GM23248 (cell line): Measurements from ENCODE around the gene EPHA3. TPM values are rescaled to one million over a fixed set of nuclear protein-coding genes. Genes with fewer than 3 reads are reported as not detected.

Source experiments
- DNase-seq: peaks from one replicate; pipeline ENCODE4 v3.0.0-alpha.2; 2015
- H2AFZ ChIP-seq: fragments of 200-600 bp; sonication (generic); 2 replicates; pipeline ENCODE4 v1.6.1; 2016; ENCODE audit warnings: antibody characterized with exemption
- H3F3A ChIP-seq: fragments of 200-600 bp; sonication (generic); 2 replicates; pipeline ENCODE4 v1.6.1; 2016; ENCODE audit warnings: mild to moderate bottlenecking, antibody characterized with exemption, mixed run types; ENCODE audit not compliant: insufficient read depth
- H3K27ac ChIP-seq: fragments of 200-600 bp; sonication (generic); 2 replicates; pipeline ENCODE4 v1.5.1; 2016; ENCODE audit warnings: mild to moderate bottlenecking
- H3K27me3 ChIP-seq: fragments of 200-600 bp; sonication (generic); replicated peaks from 2 replicates; pipeline ENCODE4 v1.6.1; 2016; ENCODE audit warnings: mild to moderate bottlenecking; ENCODE audit not compliant: insufficient read depth
- H3K36me3 ChIP-seq: fragments of 200-600 bp; sonication (generic); 2 replicates; pipeline ENCODE4 v1.6.1; 2016; ENCODE audit warnings: low read depth, mild to moderate bottlenecking
- H3K4me1 ChIP-seq: fragments of 200-600 bp; sonication (generic); 2 replicates; pipeline ENCODE4 v1.6.1; 2016; ENCODE audit warnings: mild to moderate bottlenecking; ENCODE audit not compliant: insufficient read depth
- H3K4me2 ChIP-seq: fragments of 200-600 bp; sonication (generic); one replicate; pipeline ENCODE4 v1.6.1; 2016; ENCODE audit warnings: mild to moderate bottlenecking; ENCODE audit not compliant: unreplicated experiment
- H3K4me3 ChIP-seq: fragments of 200-600 bp; sonication (generic); 2 replicates; pipeline ENCODE4 v1.5.1; 2016; ENCODE audit warnings: mild to moderate bottlenecking
- H3K79me2 ChIP-seq: fragments of 200-600 bp; sonication (generic); 2 replicates; pipeline ENCODE4 v1.6.1; 2016; ENCODE audit warnings: mild to moderate bottlenecking; ENCODE audit not compliant: insufficient read depth
- H3K9ac ChIP-seq: fragments of 200-600 bp; sonication (generic); 2 replicates; pipeline ENCODE4 v1.6.1; 2016; ENCODE audit warnings: mild to moderate bottlenecking
- H3K9me2 ChIP-seq: fragments of 200-600 bp; sonication (generic); 2 replicates; pipeline ENCODE4 v1.6.1; 2016; ENCODE audit warnings: mixed run types, mild to moderate bottlenecking, moderate library complexity; ENCODE audit not compliant: insufficient read depth
- H3K9me3 ChIP-seq: fragments of 200-600 bp; sonication (generic); one replicate; pipeline ENCODE4 v1.6.1; 2017; ENCODE audit warnings: low read depth
- H4K20me1 ChIP-seq: fragments of 200-600 bp; sonication (generic); 2 replicates; pipeline ENCODE4 v1.6.0; 2016; ENCODE audit not compliant: insufficient read depth
- EZH2 ChIP-seq: fragments of 200-600 bp; sonication (generic); IDR thresholded peaks from 2 replicates; pipeline ENCODE4 v1.6.1; 2018; ENCODE audit warnings: antibody characterized with exemption, mild to moderate bottlenecking; ENCODE audit not compliant: insufficient read depth, poor library complexity, severe bottlenecking
- EZH2phosphoT487 ChIP-seq: fragments of 200-600 bp; sonication (generic); IDR thresholded peaks from 2 replicates; pipeline ENCODE4 v1.6.1; 2018; ENCODE audit warnings: antibody characterized with exemption, moderate library complexity, mild to moderate bottlenecking, low read depth; ENCODE audit not compliant: insufficient read depth
- WGBS, 2 experiments: methylation state at CpG; one replicate each; pipeline ENCODE4 v1.1.6; 2015 to 2017; ENCODE audit warnings: low lambda C conversion rate in 2 of 2, low coverage in 1 of 2; ENCODE audit errors: missing lambda C conversion rate in 2 of 2; 5-methylcytosine and 5-hydroxymethylcytosine counted together
- in situ Hi-C: fragments of 300-500 bp; cut with MboI; formaldehyde crosslinking; loops from 2 replicates; pipeline ENCODE4 v1.15.0; 2020
- polyA plus RNA-seq: library from polyadenylated mRNA; unstranded; fragments of >200 nt; fragmentation: Nextera tagmentation; extraction: Ambion mirVana; gene quantifications from 2 replicates; pipeline ENCODE4 v1.2.1, GENCODE V29; 2016
- total RNA-seq: library from RNA; depleted of rRNA; stranded (reverse); fragments of >200 nt; shearing (Covaris generic); gene quantifications from 2 replicates; pipeline ENCODE4 v1.2.3, GENCODE V29; 2014

EPHA3 gene
- total and polyA plus RNA-seq, 2 experiments from 2014 or later, result under 0.01 to 0.05 TPM

DNA sequence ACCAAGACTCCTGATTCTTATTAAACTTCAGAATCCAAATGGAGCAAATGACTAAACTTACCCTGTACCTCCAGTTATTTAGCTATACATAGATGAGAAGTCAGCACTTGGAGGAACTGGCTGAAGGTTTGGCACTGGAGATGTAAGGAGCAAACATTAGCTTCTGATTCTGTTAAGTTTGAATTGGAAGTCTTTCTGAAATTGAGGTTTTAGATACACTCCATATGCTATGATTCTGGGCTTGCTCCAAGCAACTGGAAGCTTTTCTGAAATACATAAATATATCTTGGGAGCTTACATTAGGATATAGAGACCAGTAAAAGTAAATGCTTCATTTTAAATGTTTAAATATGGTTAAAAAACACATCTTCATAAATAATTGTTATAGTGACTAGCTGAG lies 333.7 kb downstream of the EPHA3 start:
- Histone ChIP-seq H3K36me3 (no peaks in the 10 kb centered on the region), H2AFZ (no peak overlapping the region), H3K27me3 (no peaks in the 10 kb centered on the region), H4K20me1 (no peaks in the 10 kb centered on the region), H3K4me1 (no peaks in the 10 kb centered on the region), H3F3A (no peaks in the 10 kb centered on the region), H3K4me2 (no peak overlapping the region), H3K27ac (no peak overlapping the region), H3K4me3 (no peak overlapping the region), H3K9me2 (no peaks in the 10 kb centered on the region), H3K9me3 (no peaks in the 10 kb centered on the region), H3K9ac (no peak overlapping the region), H3K79me2 (no peaks in the 10 kb centered on the region)
- no peak for DNase-seq
- TF ChIP-seq EZH2, result no peak
- TF ChIP-seq EZH2phosphoT487, result no peak
- in situ Hi-C loops, result no loop called here

DNA sequence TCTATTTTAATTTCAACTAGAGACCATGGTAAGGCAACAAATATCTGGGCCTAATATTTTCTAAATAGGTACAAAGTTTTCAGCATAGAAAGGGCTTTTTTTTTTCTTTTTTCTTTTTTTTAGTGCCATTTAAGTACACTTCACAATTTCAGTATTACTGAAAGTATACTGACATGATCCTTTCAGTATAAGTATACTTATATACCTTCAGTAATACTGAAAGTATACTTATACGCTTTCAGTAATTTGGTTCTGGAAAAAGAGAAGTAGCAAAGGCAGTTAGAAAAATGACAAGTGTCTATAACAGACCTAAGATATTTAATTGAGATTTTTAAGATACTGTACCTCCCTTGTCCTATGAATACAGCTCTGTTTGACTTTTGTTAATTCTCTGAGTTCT lies 339.2 kb downstream of the EPHA3 start:
- H3K4me2 ChIP-seq, result no peak overlapping the region
- in situ Hi-C loops, result no loop called here
- H4K20me1 ChIP-seq, result no peaks in the 10 kb centered on the region
- WGBS, 2 experiments, result 76 to 85% methylated on average over 1 of the region's 1 CpG
- no peaks in the 10 kb centered on the region for H3K4me1 ChIP-seq
- H3K9me3 ChIP-seq, result no peaks in the 10 kb centered on the region
- no peaks in the 10 kb centered on the region for H3K79me2 ChIP-seq
- H3K9ac ChIP-seq, result no peak overlapping the region
- no peak overlapping the region for H3K4me3 ChIP-seq
- no peak for DNase-seq
- no peak overlapping the region for H3K27ac ChIP-seq
- H3K9me2 ChIP-seq, result no peaks in the 10 kb centered on the region
- H2AFZ ChIP-seq, result no peak overlapping the region
- TF ChIP-seq EZH2, result no peak
- no peak for TF ChIP-seq EZH2phosphoT487
- H3K36me3 ChIP-seq, result no peaks in the 10 kb centered on the region
- no peaks in the 10 kb centered on the region for H3F3A ChIP-seq
- no peaks in the 10 kb centered on the region for H3K27me3 ChIP-seq

DNA sequence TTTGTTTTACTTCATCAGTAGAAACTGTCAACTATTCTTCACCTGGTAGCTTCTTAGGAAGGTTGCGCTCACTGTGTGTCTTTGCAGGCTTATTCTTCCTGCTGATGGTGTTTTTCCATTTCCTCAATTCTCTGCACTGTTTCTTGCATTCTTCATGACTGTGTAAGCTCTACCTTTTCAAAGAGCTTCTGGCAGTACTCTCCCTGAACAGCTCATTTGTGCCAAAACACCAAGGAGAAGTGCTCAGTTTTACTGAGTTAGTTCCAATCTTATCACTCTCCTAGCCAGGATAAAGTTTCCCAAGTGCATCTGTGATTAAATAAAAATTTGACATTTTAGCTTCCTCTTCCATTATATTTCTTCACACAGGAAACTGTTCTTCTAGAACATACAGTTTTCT lies 339.8 kb downstream of the EPHA3 start:
- 75 to 97% methylated on average over 1 of the region's 1 CpG for WGBS, 2 experiments
- no peak for DNase-seq
- in situ Hi-C loops, result no loop called here

DNA sequence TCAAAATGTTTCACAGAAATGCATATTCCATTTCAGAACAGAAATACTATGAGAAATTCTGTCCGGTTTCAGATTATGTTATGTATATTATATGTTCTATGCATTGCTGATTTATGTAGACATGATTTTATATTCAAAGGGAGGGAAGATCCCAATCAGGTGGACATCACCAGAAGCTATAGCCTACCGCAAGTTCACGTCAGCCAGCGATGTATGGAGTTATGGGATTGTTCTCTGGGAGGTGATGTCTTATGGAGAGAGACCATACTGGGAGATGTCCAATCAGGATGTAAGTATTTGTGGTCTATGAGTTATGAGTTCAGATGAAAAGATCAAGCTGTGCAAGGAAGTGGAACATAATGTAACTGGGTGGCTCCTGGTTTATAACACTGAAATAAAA lies 341.7 kb downstream of the EPHA3 start:
- no peak overlapping the region for H3K9ac ChIP-seq
- WGBS, 2 experiments, result 76 to 85% methylated on average over 4 of the region's 4 CpGs
- H2AFZ ChIP-seq, result no peak overlapping the region
- TF ChIP-seq EZH2 (no peak), EZH2phosphoT487 (no peak)
- H3F3A ChIP-seq, result no peaks in the 10 kb centered on the region
- no peak overlapping the region for H3K4me2 ChIP-seq
- H3K9me3 ChIP-seq, result no peaks in the 10 kb centered on the region
- no peaks in the 10 kb centered on the region for H3K79me2 ChIP-seq
- in situ Hi-C loops, result no loop called here
- H3K4me1 ChIP-seq, result no peaks in the 10 kb centered on the region
- H3K27me3 ChIP-seq, result no peaks in the 10 kb centered on the region
- no peak for DNase-seq
- no peaks in the 10 kb centered on the region for H3K9me2 ChIP-seq
- no peak overlapping the region for H3K27ac ChIP-seq
- no peaks in the 10 kb centered on the region for H3K36me3 ChIP-seq
- H3K4me3 ChIP-seq, result no peak overlapping the region
- no peaks in the 10 kb centered on the region for H4K20me1 ChIP-seq

More for the DNA sequence above, 339.8 kb downstream of the EPHA3 start:
- TF ChIP-seq EZH2phosphoT487 (no peak), EZH2 (no peak)
- Histone ChIP-seq H2AFZ (no peak overlapping the region), H4K20me1 (no peaks in the 10 kb centered on the region), H3K36me3 (no peaks in the 10 kb centered on the region), H3K4me2 (no peak overlapping the region), H3K9ac (no peak overlapping the region), H3K4me1 (no peaks in the 10 kb centered on the region), H3F3A (no peaks in the 10 kb centered on the region), H3K79me2 (no peaks in the 10 kb centered on the region), H3K27ac (no peak overlapping the region), H3K27me3 (no peaks in the 10 kb centered on the region), H3K9me2 (no peaks in the 10 kb centered on the region), H3K9me3 (no peaks in the 10 kb centered on the region), H3K4me3 (no peak overlapping the region)

DNA sequence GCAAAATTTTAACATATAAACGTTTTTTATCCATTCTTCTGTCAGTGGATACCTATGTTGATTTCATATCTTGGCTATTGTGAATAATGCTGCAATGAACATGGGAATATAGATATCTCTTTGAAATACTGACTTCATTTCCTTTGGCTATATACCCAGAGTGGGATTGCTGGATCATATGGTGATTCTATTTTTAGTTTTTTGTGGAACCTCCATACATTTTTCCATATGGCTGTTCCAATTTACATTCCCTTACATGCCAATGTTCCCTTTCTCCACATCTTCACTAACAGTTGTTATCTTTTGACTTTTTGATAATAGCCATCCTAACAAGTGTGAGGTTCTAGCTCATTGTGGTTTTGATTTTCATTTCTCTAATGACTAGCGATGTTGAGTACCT lies 344.6 kb downstream of the EPHA3 start:
- no peak overlapping the region for H3K9ac ChIP-seq
- no peak overlapping the region for H3K4me3 ChIP-seq
- H3K27me3 ChIP-seq, result no peaks in the 10 kb centered on the region
- H3K79me2 ChIP-seq, result no peaks in the 10 kb centered on the region
- WGBS, 2 experiments, result 38 to 43% methylated on average over 2 of the region's 2 CpGs
- no peaks in the 10 kb centered on the region for H3K9me3 ChIP-seq
- no peaks in the 10 kb centered on the region for H3K4me1 ChIP-seq
- H2AFZ ChIP-seq, result no peak overlapping the region
- H3K36me3 ChIP-seq, result no peaks in the 10 kb centered on the region
- H3K9me2 ChIP-seq, result no peaks in the 10 kb centered on the region
- H3F3A ChIP-seq, result no peaks in the 10 kb centered on the region
- no peak overlapping the region for H3K4me2 ChIP-seq
- no peak for DNase-seq
- TF ChIP-seq EZH2phosphoT487, result no peak
- TF ChIP-seq EZH2, result no peak
- H4K20me1 ChIP-seq, result no peaks in the 10 kb centered on the region
- in situ Hi-C loops, result no loop called here
- H3K27ac ChIP-seq, result no peak overlapping the region
